A549 treated with AZD9567 at 1 μM for 4 hours (cell line): Measurements from ENCODE around the gene PTP4A2. TPM values are rescaled to one million over a fixed set of nuclear protein-coding genes. Genes with fewer than 3 reads are reported as not detected.

Experiments
- total RNA-seq: library from RNA; stranded (reverse); fragments of 200-300 nt; extraction: Qiagen RNA extraction; gene quantifications from 5 replicates; pipeline ENCODE4 v1.2.3, GENCODE V29; 2022; ENCODE audit not compliant: insufficient read depth

Gene PTP4A2
- total RNA-seq: 154 to 255 TPM (median 169 TPM) in 5 replicates

DNA sequence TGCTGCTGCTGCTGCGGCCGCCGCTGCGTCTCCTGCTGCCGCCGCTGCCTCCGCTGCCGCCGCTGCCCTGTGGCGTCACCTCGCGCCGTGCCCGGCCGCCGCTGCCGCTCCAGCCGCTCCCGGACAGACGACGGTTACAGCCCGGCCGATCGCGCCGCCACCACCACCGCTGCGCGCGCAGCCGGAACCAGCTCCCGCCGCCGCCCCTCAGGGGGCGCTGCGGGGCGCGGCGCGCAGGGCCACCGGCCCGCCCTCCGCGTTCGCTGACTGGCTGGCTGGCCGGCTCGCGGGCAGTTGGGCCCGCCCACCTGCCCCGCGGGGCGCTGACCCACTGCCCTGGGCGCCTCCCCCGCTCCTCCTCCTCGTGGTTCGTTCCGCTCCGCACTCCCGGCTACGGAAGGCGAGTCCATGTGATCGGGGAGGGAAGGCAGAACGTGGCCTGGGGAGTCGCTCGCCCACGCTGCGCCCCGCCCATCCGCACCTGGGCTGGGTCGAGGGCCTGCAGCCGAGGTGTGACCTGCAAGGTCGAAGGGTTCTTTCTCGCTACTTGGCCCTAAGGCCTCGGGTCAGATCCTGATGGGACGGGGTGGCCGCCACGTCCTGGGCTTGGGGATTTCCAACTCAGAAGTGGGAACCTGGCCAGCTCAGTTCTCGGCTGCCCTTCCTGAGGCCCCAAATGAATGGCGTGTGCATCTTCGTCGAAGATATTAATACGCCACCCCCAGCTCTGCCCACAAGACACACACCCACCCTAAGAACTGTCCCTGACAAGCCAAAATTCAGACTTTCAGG, at the start of gene PTP4A2:
TSS of gene PTP4A2 (minus strand) at position 185 of the 792 bp plus-strand sequence. CDS start 19,303 bp downstream, outside the sequence.

Other genes starting within 250 kb of the PTP4A2 start
- 3.3 to 4.7 TPM (median 3.7 TPM) in 4 of 5 replicates, not detected in the other for gene COL16A1, start 234.4 kb downstream of the PTP4A2 start, total RNA-seq
- 2.6 to 5.7 TPM (median 5.0 TPM) in 5 replicates for gene ADGRB2, start 174.0 kb downstream of the PTP4A2 start, total RNA-seq
- gene SPOCD1, start 122.3 kb downstream of the PTP4A2 start, total RNA-seq: 0.94 to 4.0 TPM (median 3.5 TPM) in 5 replicates
- gene KHDRBS1, start 75.5 kb upstream of the PTP4A2 start, total RNA-seq: 120 to 137 TPM (median 136 TPM) in 5 replicates
- 9.9 to 13.9 TPM (median 12.3 TPM) in 5 replicates for gene TMEM39B, start 134.6 kb upstream of the PTP4A2 start, total RNA-seq
- gene KPNA6, start 169.7 kb upstream of the PTP4A2 start, total RNA-seq: 13.0 to 22.9 TPM (median 13.6 TPM) in 5 replicates
- gene TXLNA, start 241.3 kb upstream of the PTP4A2 start, total RNA-seq: 25.4 to 36.0 TPM (median 26.3 TPM) in 5 replicates